ENCODE data around the gene AOC1.

DNA sequence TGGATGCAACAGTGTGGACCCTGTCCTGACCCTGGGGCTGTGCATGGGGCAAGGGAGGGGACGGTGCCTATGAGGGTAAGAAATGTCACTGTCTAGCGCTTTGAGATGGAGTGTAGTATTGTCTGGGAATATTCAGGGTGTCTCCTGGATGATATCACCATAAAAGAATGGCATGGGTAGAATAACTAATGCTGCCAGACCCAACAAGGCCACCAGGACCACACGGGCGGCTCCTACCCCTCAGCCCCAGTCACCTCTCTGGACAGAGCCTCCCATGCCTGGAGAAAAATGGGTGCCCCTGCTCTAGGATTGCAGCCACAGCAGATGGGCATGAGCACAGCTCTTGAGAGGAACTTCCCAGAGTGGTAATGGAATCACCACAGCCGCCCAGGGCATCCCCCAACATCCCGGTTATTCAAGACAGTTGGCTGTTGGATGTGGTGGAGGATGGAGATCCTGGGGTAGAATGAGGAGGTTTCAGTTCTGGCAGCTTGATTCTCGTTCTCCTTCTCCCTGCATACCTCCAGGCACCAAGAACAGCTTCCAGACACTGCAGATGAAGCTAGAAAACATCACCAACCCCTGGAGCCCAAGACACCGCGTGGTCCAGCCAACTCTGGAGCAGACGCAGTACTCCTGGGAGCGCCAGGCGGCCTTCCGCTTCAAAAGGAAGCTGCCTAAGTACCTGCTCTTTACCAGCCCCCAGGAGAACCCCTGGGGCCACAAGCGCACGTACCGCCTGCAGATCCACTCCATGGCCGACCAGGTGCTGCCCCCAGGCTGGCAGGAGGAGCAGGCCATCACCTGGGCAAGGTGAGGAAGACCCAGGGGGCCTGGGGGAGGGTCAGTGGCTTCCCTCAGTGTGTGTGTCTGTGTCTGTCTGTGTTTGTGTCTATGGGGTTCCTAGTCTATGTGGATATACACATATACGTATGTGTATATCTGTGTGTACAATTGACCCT lies 6.2 kb downstream of the AOC1 start:
- no peak for TF ChIP-seq EP300 (IDR thresholded peaks at IDR 0.05)
- TF ChIP-seq, protein P1, sequence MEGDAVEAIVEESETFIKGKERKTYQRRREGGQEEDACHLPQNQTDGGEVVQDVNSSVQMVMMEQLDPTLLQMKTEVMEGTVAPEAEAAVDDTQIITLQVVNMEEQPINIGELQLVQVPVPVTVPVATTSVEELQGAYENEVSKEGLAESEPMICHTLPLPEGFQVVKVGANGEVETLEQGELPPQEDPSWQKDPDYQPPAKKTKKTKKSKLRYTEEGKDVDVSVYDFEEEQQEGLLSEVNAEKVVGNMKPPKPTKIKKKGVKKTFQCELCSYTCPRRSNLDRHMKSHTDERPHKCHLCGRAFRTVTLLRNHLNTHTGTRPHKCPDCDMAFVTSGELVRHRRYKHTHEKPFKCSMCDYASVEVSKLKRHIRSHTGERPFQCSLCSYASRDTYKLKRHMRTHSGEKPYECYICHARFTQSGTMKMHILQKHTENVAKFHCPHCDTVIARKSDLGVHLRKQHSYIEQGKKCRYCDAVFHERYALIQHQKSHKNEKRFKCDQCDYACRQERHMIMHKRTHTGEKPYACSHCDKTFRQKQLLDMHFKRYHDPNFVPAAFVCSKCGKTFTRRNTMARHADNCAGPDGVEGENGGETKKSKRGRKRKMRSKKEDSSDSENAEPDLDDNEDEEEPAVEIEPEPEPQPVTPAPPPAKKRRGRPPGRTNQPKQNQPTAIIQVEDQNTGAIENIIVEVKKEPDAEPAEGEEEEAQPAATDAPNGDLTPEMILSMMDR (IDR thresholded peaks at IDR 0.05) = no peak
- no peak for TF ChIP-seq POLR2A (IDR thresholded peaks at IDR 0.05; ENCODE audit: low read length)
- no peak for TF ChIP-seq RCOR1 (IDR thresholded peaks at IDR 0.05; ENCODE audit: low read depth, low read length)

Measured in A549 (cell line).